Fibroblast of skin of back (primary cell): Measurements from ENCODE around the gene DHRS3.
"Not testable (repeated sequence)": the region's sequence is repeated elsewhere in the genome, so short reads cannot be mapped to it uniquely, and the experiment has no call there.

Experiments used
- DNase-seq: peaks from one replicate; pipeline ENCODE4 v3.0.0-alpha.2; 2013

The DHRS3 gene

GRCh38 chr1:12537294-12537693 lies 80.7 kb downstream of the DHRS3 start:
- no peak for DNase-seq

DNA sequence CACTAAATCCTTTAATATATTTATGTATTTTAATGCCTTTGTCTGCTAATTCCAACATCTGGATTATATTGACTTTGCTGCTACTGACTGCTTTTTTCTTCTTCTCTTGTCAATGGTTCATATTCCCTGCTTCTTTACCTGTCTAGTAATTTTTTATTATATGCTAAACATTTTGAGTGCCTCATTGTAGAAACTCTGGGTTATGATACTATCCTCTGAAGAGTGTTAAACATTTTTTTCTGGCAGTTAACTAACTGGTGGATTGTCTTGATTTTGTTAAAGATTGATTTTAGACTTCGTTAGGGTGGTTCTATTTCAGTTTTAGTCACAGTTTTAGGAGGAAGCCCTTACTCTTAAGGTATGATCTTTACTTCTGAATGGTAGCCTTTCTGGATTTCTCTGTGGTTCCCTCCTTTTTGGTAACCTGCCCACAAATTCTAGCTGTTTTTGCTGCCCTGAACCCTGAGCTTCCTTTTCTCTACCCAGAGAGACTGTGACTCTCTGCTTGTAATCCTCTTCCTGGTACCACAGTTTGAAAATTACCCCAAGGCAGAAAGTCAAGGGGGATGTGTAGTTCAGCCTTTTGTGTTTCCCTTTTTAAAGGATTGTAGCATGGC lies 81.9 kb downstream of the DHRS3 start:
- no peak for DNase-seq

- DNase-seq = no peak
Observed at GRCh38 chr1:12532405-12533315, 85.3 kb downstream of the DHRS3 start.

GRCh38 chr1:12531179-12531499 lies 86.9 kb downstream of the DHRS3 start:
- no peak for DNase-seq

- DNase-seq = no peak
Observed at GRCh38 chr1:12530462-12531178, 87.4 kb downstream of the DHRS3 start.

- no peak for DNase-seq
Observed at GRCh38 chr1:12529640-12530174, 88.3 kb downstream of the DHRS3 start.

DNA sequence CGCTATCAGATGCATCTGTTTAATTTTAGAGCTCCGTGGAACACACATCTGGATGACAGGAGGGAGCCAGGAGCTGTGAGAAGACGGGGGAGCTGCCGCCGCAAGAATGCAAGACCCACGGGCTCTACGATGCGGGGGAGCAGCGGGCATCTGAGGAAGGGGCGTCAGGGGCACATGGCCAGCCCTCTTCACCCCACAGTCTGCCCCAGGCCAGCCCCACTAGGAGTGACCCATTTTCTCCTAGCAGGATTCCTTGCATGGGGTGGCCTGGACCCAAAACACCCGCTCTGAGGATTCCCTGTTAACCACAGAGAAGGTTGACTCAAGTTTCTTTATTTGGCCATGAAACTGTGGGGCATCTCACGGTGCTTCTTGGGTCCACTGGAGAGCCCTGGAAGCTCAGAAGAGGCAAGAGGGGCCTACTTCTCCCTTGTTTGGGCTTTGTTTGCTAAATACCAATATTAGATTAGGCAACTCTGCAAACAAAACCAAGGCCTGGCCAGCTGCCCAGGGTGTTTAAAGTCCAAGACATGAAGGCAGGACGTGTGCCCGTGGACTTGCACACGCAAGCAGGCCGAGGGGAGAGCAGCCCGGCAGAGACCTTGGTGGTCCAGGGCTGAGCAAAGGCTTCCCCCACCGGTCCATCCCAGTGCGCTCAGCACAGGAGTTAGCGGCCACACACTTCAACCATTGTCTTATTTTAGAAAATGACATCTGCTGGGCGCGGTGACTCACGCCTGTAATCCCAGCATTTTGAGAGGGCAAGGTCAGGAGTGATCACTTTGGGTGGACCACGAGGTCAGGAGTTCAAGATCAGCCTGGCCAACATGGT lies 89.8 kb downstream of the DHRS3 start:
- DNase-seq = peak; percentile 39

- no peak for DNase-seq
Observed at GRCh38 chr1:12527564-12527963, 90.4 kb downstream of the DHRS3 start.

DNA sequence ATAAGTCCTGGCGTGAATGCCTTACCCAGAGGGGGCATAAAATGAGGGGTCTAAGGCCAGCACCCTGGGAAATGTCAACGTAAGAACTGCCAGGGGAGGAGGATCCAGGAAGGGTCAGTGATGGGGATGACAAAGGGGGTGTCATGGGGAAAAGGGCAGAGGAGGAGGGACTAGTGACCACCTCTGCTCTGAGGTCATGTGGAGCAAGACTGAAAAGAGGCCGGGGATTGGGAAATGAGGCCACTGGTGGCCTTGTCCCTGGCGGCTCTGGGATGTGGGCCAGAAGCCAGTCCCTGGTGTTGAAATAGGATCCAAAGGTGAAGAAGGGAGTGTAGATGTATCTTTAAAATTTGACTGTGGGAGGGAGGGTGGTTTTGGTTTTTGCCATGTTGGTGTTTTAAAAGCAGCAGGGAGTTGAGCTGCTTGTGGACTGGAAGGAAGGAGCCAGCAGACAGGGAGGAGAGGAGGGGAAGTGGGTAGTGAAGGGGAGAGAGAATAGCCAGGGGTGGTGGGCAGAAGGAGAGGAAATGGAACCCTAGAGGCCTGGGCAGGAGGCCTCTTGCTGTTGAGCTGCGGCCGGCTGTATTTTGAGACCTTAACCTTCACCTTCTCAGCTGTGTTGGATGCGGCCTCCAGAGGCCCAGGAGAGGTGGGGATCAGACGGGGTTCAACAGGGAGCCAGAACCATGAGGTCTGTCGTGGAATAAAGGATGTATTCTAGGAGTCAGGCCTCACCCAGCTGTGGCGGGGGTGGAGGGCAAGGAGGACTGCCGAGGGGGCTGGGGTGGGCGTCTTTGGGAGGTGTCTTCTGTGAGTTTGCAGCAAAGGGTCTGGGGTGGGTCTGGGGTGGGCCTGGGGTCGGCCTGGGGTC lies 92.5 kb downstream of the DHRS3 start:
- DNase-seq = no peak

DNA sequence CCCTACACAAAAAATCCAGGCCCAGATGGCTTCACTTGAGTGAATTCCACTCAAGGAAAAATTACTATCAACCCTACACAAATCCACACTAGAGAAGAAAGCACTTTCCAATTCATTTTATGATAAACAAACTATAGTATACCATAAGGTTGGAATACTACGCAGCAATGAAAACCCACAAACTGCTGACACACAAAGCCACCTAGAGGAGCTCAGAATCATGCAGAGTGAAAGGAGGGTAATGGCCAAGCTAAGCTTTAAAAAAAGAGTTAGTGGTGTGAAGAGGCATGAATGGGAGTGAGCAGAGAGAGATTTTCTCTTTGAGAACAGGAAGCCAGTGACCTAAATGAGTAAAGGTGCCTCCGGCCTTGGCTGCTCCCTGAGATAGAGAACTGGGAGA lies 93.7 kb downstream of the DHRS3 start:
- no peak for DNase-seq

DNA sequence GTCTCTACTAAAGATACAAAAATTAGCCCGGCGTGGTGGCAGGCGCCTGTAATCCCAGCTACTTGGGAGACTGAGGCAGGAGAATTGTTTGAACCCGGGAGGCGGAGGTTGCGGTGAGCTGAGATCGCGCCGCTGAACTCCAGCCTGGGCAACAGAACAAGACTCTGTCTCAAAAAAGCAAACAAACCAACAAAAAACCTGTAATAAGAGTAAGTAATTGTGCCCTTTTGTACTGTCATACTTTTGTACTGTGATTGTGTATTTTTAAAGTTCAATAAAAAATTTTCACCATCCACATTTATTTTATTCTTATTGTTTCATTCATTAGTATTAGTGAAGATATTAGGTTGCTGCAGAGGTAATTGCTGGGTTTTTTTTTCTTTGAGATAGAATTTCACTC lies 95.2 kb downstream of the DHRS3 start:
- DNase-seq = not testable (repeated sequence)

GRCh38 chr1:12521096-12521495 lies 96.9 kb downstream of the DHRS3 start:
- DNase-seq = no peak

DNA sequence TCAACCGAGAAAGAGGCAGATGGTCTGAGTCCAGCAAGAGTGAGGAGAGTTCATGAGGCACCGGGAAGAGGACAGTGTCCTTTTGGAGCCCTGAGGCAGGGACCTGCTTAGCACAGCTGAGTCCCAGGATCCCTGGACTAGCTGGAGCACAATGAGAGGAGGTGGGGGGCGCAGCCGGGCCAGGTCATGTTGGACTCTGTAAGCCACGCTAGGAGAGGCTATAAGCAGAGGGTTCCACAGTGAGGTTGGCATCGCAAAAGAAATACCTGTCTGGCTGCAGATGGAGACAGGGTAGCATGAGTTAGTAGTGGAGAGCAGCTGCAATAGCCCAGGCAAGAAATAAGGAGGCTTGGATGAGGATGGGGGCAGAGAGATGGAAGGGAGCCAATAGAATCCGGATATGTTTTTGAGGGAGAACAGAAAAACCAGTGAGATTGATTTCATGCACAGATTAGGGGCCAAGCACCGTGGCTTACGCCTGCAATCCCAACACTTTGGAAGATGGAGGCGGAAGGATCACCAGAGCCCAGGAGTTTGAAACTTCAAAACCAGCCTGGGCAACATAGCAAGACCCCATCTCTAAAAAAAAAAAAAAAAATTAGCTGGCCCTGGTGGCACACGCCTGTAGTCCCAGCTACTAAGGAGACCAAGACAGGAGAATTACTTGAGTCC lies 98.2 kb downstream of the DHRS3 start:
- DNase-seq = no peak

DNA sequence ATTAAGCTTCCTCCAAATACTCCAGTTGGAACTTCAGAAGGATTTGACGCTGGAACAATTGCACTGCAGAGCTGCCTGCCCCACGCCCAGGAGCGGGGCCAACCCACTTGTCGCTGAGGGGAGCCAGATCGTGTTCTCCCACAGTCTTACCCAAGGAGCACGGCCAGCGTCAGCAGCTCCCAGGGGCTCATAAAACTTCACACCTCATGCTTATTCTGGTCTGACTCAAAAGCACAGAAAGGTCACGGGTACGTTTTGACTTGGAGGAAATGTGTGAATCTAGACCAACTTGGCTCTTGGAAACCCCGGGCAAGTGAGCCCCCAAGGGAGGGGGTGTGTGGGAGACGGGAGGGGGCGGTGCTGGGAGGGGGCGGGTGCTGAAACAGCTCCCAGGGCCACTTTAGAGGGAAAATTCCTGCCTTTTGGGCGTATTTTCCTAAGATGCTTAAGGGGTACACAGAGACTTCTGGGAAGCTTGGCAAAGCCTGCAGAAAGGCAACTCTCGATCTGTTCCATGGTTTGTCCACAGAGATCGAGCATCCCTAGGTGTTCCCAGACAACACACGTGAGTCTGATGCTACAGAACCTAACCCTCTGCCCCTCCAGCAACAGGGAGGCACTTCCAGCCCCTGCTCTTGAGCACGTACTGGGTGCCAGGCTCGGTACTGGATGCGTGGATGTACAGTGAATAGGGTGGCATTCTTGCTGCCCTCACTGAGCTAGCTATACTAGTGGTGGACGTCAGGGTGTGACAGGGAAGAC lies 98.9 kb downstream of the DHRS3 start:
- DNase-seq = no peak
